Heart right ventricle (tissue), 16 donors: Measurements from ENCODE around the gene HOXB4. TPM values are rescaled to one million over a fixed set of nuclear protein-coding genes. Genes with fewer than 3 reads are reported as not detected.

Source experiments
- ATAC-seq, 8 donors: fragments of 200-7000 bp; cut with Tn5 transposase; one replicate each; pipeline ENCODE4 v1.9.1; 2020; ENCODE audit warnings: mild to moderate bottlenecking in 8 of 8, moderate library complexity in 8 of 8, moderate number of reproducible peaks in 1 of 8
- DNase-seq, 2 donors: peaks; one replicate each; pipeline ENCODE4 v3.0.0-alpha.2; 2020
- H3K27ac ChIP-seq, 10 donors: fragments of 200-600 bp; sonication (generic) in 2 of 10; one replicate each; pipeline versions ENCODE4 v1.5.0 to v1.8.0; 2020 to 2022; ENCODE audit warnings: mild to moderate bottlenecking in 3 of 10
- H3K27me3 ChIP-seq, 7 donors: fragments of 200-600 bp; one replicate each; pipeline ENCODE4 v1.8.0; 2021 to 2022; ENCODE audit warnings: mild to moderate bottlenecking in 2 of 7
- H3K36me3 ChIP-seq, 9 donors: fragments of 200-600 bp; sonication (generic) in 1 of 9; one replicate each; pipeline versions ENCODE4 v1.5.0 to v1.8.0; 2020 to 2022; ENCODE audit warnings: mild to moderate bottlenecking in 2 of 9
- H3K4me1 ChIP-seq, 9 donors: fragments of 200-600 bp; sonication (generic) in 1 of 9; one replicate each; pipeline versions ENCODE4 v1.5.0 to v1.8.0; 2020 to 2022; ENCODE audit warnings: mild to moderate bottlenecking in 4 of 9
- H3K4me3 ChIP-seq, 10 donors: fragments of 200-600 bp; sonication (generic) in 2 of 10; one replicate each; pipeline versions ENCODE4 v1.5.0 to v1.8.0; 2020 to 2022; ENCODE audit warnings: mild to moderate bottlenecking in 7 of 10, moderate library complexity in 2 of 10
- H3K9me3 ChIP-seq, 11 donors: fragments of 200-600 bp in 10 of 11; sonication (generic) in 2 of 11; one replicate each; pipeline versions ENCODE4 v1.5.0 to v1.8.0; 2013 to 2022; ENCODE audit warnings: mild to moderate bottlenecking in 2 of 11, control low read depth in 1 of 11, moderate library complexity in 1 of 11
- CTCF ChIP-seq, 9 donors: fragments of 200-600 bp; sonication (generic) in 2 of 9; IDR thresholded peaks; one replicate each; pipeline versions ENCODE4 v1.5.0 to v1.8.0; 2021 to 2022; ENCODE audit warnings: antibody characterized with exemption in 9 of 9, mild to moderate bottlenecking in 5 of 9, moderate library complexity in 1 of 9
- WGBS, 2 donors: extraction: QIAGEN DNeasy Blood & Tissue Kit; methylation state at CpG; one replicate each; pipeline ENCODE4 v1.1.7; 2013; ENCODE audit warnings: inconsistent platforms in 1 of 2; 5-methylcytosine and 5-hydroxymethylcytosine counted together
- intact Hi-C, 10 donors: fragments of 100-400 bp; cut with DNase I; formaldehyde crosslinking; loops; one replicate each; pipeline versions ENCODE4 v1.11.1 to v1.14.2; 2022
- polyA plus RNA-seq, 2 donors: library from polyadenylated mRNA; stranded (reverse); fragments of 200-250 nt; gene quantifications; one replicate each; pipeline ENCODE4 v1.2.3, GENCODE V29; 2013
- total RNA-seq, 10 donors: library from RNA; stranded (reverse); fragmentation: NEBNext Ultra II Directional in 3 of 10; extraction: Animal tissue kit (Norgen Biotek cat#: 25700) in 3 of 10; gene quantifications; one replicate each; pipeline versions ENCODE4 v1.2.1 to v1.2.4, GENCODE V29; 2021 to 2023
- donor health status: Arrhythmogenic right ventricular cardiomyopathy.
- donor health status: ischemic (EF 13 %, LVEDD 7.1; RV severe dilation, severe dysfunction).
- donor health status: healthy with polysubstance abuse.
- donor health status: DM: no; HTN: yes; CAD: no.
- donor health status: DM: no; HTN: no; CAD: no.
- donor health status: ischemic (EF 25% LVEDD 6.9; RV normal size, moderate dysfunction).
- donor health status: ischemic (EF 25% LVEDD 5.7; RV mildly dilated, moderate dysfunction).
- donor health status: healthy.
- donor health status: DM: yes; HTN: yes; CAD: no.
- donor health status: Ischemic cardiomyopathy.
- donor health status: ischemic (EF 35%, LVEDD 5.7; RV mildly dilated, moderate dysfunction).
- donor health status: nonischemic (EF 11% LVEDD 7.7; RV severe dilation, severe dysfunction).
- donor health status: DM: yes; HTN: yes; CAD: no.
- donor health status: PGD.
- donor health status: ischemic (EF 29% LVEDD 5.4; RV normal size, mild dysfunction).
- donor health status: nonischemic (EF 23%, LVEDD 6.1; RV moderate dilation, normal function).

HOXB4 gene
- total and polyA plus RNA-seq, 12 donors: 0.14 to 1.6 (median 0.32) TPM; not detected in 1

- no peak overlapping the region for H3K27ac ChIP-seq
- WGBS, 2 donors: 27 to 36% methylated on average over 5 of the region's 5 CpGs
- DNase-seq (no peak), ATAC-seq (no peak)
- H3K4me1 ChIP-seq: peaks cover 0 to 36% (median 17%) of the 10 kb centered on the region in 9 donors
- TF ChIP-seq CTCF (IDR thresholded peaks at IDR 0.05): no peak
- no peaks in the 10 kb centered on the region for H3K36me3 ChIP-seq
- intact Hi-C loops: no loop called here
- no peaks in the 10 kb centered on the region for H3K9me3 ChIP-seq
- peaks cover 26 to 100% (median 100%) of the 10 kb centered on the region in 7 donors for H3K27me3 ChIP-seq
- no peak overlapping the region for H3K4me3 ChIP-seq
Measured at GRCh38 chr17:48587276-48588073, 9.3 kb upstream of the HOXB4 start.

- no peak for ATAC-seq
- TF ChIP-seq CTCF (IDR thresholded peaks at IDR 0.05): no peak
- no peak for DNase-seq
- no peaks in the 10 kb centered on the region for H3K9me3 ChIP-seq
- 18 to 21% methylated on average over 34 of the region's 34 CpGs for WGBS, 2 donors
- H3K27ac ChIP-seq: peak overlapping the region in 5 of 10 donors; percentile 3 to 76 (median 64)
- peak overlapping the region in 7 of 10 donors; percentile 47 to 69 (median 62) for H3K4me3 ChIP-seq
- peaks cover 0 to 39% (median 17%) of the 10 kb centered on the region in 9 donors for H3K4me1 ChIP-seq
- intact Hi-C loops: no loop called here
- H3K36me3 ChIP-seq: no peaks in the 10 kb centered on the region
- H3K27me3 ChIP-seq: peaks cover 27 to 100% (median 100%) of the 10 kb centered on the region in 7 donors
Measured at GRCh38 chr17:48586355-48587258, 8.5 kb upstream of the HOXB4 start.

- Histone ChIP-seq H3K27me3 (peaks cover 45 to 100% (median 100%) of the 10 kb centered on the region in 7 donors), H3K9me3 (no peaks in the 10 kb centered on the region), H3K36me3 (no peaks in the 10 kb centered on the region), H3K27ac (no peak overlapping the region), H3K4me3 (no peak overlapping the region), H3K4me1 (peaks cover 0 to 45% (median 17%) of the 10 kb centered on the region in 9 donors)
- no peak for ATAC-seq
- TF ChIP-seq CTCF (IDR thresholded peaks at IDR 0.05): no peak
- 37 to 40% methylated on average over 2 of the region's 2 CpGs for WGBS, 2 donors
- intact Hi-C loops: no loop called here
- no peak for DNase-seq
Measured at GRCh38 chr17:48584223-48584741, 6.1 kb upstream of the HOXB4 start.

GRCh38 chr17:48583708-48584222 lies 5.6 kb upstream of the HOXB4 start:
- Histone ChIP-seq H3K4me3 (no peak overlapping the region), H3K36me3 (no peaks in the 10 kb centered on the region), H3K27me3 (peaks cover 49 to 100% (median 100%) of the 10 kb centered on the region in 7 donors), H3K27ac (no peak overlapping the region), H3K4me1 (peaks cover 0 to 51% (median 17%) of the 10 kb centered on the region in 9 donors), H3K9me3 (no peaks in the 10 kb centered on the region)
- no peak for TF ChIP-seq CTCF (IDR thresholded peaks at IDR 0.05)
- no peak for DNase-seq
- 58 to 60% methylated on average over 3 of the region's 3 CpGs for WGBS, 2 donors
- intact Hi-C loops: no loop called here
- ATAC-seq: no peak
